Measurements from ENCODE around the gene WARS2. TPM values are rescaled to one million over a fixed set of nuclear protein-coding genes. Genes with fewer than 3 reads are reported as not detected.
"Not testable (repeated sequence)": the region's sequence is repeated elsewhere in the genome, so short reads cannot be mapped to it uniquely, and the experiment has no call there.

The WARS2 gene
- 10 to 100 TPM; 18.3 to 20.2 TPM for total RNA-seq

GRCh38 chr1:119140177-119141019 lies at the start of gene WARS2:
WARS2 (minus strand) TSS chr1:119140653; CDS start chr1:119140644, 9 bp downstream.
- peaks cover 27% of the 10 kb centered on the region for H3K4me1 Mint-ChIP-seq
- no peak within 1 kb of the TSS for H3K4me3 Mint-ChIP-seq
- DNase-seq: peak; percentile 91
- H3K9me3 Mint-ChIP-seq: no peaks in the 10 kb centered on the region
- no peak within 1 kb of the TSS for H3K27ac Mint-ChIP-seq
- peaks cover 32% of the 10 kb centered on the region for H3K36me3 Mint-ChIP-seq
- no peaks in the 10 kb centered on the region for H3K27me3 Mint-ChIP-seq

GRCh38 chr1:119188926-119189325 lies 48.5 kb upstream of the WARS2 start:
- Mint-ChIP-seq H3K4me1 (peaks cover 2% of the 10 kb centered on the region), H3K4me3 (no peak overlapping the region), H3K27me3 (no peaks in the 10 kb centered on the region), H3K36me3 (peaks cover 60% of the 10 kb centered on the region), H3K9me3 (peaks cover 8% of the 10 kb centered on the region), H3K27ac (no peak overlapping the region)
- no peak for DNase-seq

GRCh38 chr1:119187416-119187815 lies 47.0 kb upstream of the WARS2 start:
- H3K9me3 Mint-ChIP-seq: peaks cover 8% of the 10 kb centered on the region
- H3K4me3 Mint-ChIP-seq: no peak overlapping the region
- H3K27me3 Mint-ChIP-seq: no peaks in the 10 kb centered on the region
- DNase-seq: no peak
- H3K4me1 Mint-ChIP-seq: peaks cover 2% of the 10 kb centered on the region
- H3K27ac Mint-ChIP-seq: no peak overlapping the region
- peaks cover 56% of the 10 kb centered on the region for H3K36me3 Mint-ChIP-seq

- no peak for DNase-seq
- no peak overlapping the region for H3K4me3 Mint-ChIP-seq
- H3K36me3 Mint-ChIP-seq: peaks cover 57% of the 10 kb centered on the region
- no peaks in the 10 kb centered on the region for H3K27me3 Mint-ChIP-seq
- no peak overlapping the region for H3K27ac Mint-ChIP-seq
- no peaks in the 10 kb centered on the region for H3K4me1 Mint-ChIP-seq
- peaks cover 8% of the 10 kb centered on the region for H3K9me3 Mint-ChIP-seq
Observed at GRCh38 chr1:119186471-119186870, 46.0 kb upstream of the WARS2 start.

- Mint-ChIP-seq H3K4me1 (no peaks in the 10 kb centered on the region), H3K36me3 (peaks cover 56% of the 10 kb centered on the region), H3K9me3 (peaks cover 8% of the 10 kb centered on the region), H3K27me3 (no peaks in the 10 kb centered on the region), H3K27ac (no peak overlapping the region), H3K4me3 (no peak overlapping the region)
- no peak for DNase-seq
Observed at GRCh38 chr1:119184972-119185371, 44.5 kb upstream of the WARS2 start.

GRCh38 chr1:119181218-119181617 lies 40.8 kb upstream of the WARS2 start:
- no peaks in the 10 kb centered on the region for H3K27me3 Mint-ChIP-seq
- no peaks in the 10 kb centered on the region for H3K4me1 Mint-ChIP-seq
- H3K27ac Mint-ChIP-seq: no peak overlapping the region
- peaks cover 55% of the 10 kb centered on the region for H3K36me3 Mint-ChIP-seq
- DNase-seq: no peak
- peaks cover 15% of the 10 kb centered on the region for H3K9me3 Mint-ChIP-seq
- H3K4me3 Mint-ChIP-seq: no peak overlapping the region

GRCh38 chr1:119179051-119179450 lies 38.6 kb upstream of the WARS2 start:
- H3K4me1 Mint-ChIP-seq: no peaks in the 10 kb centered on the region
- no peaks in the 10 kb centered on the region for H3K27me3 Mint-ChIP-seq
- H3K9me3 Mint-ChIP-seq: peaks cover 20% of the 10 kb centered on the region
- H3K36me3 Mint-ChIP-seq: peaks cover 71% of the 10 kb centered on the region
- H3K4me3 Mint-ChIP-seq: no peak overlapping the region
- no peak for DNase-seq
- no peak overlapping the region for H3K27ac Mint-ChIP-seq

GRCh38 chr1:119172927-119173326 lies 32.5 kb upstream of the WARS2 start:
- Mint-ChIP-seq H3K9me3 (peaks cover 20% of the 10 kb centered on the region), H3K36me3 (peaks cover 88% of the 10 kb centered on the region)
- H3K4me3 Mint-ChIP-seq, H3K27ac Mint-ChIP-seq, H3K4me1 Mint-ChIP-seq, H3K27me3 Mint-ChIP-seq, DNase-seq: not testable (repeated sequence)

GRCh38 chr1:119171381-119172010 lies 31.0 kb upstream of the WARS2 start:
- DNase-seq, H3K27ac Mint-ChIP-seq, H3K4me1 Mint-ChIP-seq, H3K4me3 Mint-ChIP-seq, H3K27me3 Mint-ChIP-seq: not testable (repeated sequence)
- Mint-ChIP-seq H3K36me3 (peaks cover 86% of the 10 kb centered on the region), H3K9me3 (peaks cover 12% of the 10 kb centered on the region)

GRCh38 chr1:119163396-119163795 lies 22.9 kb upstream of the WARS2 start:
- no peaks in the 10 kb centered on the region for H3K27me3 Mint-ChIP-seq
- H3K9me3 Mint-ChIP-seq: peaks cover 1% of the 10 kb centered on the region
- no peaks in the 10 kb centered on the region for H3K4me1 Mint-ChIP-seq
- no peak overlapping the region for H3K27ac Mint-ChIP-seq
- no peak for DNase-seq
- peaks cover 54% of the 10 kb centered on the region for H3K36me3 Mint-ChIP-seq
- no peak overlapping the region for H3K4me3 Mint-ChIP-seq

- no peak overlapping the region for H3K4me3 Mint-ChIP-seq
- no peaks in the 10 kb centered on the region for H3K27me3 Mint-ChIP-seq
- no peaks in the 10 kb centered on the region for H3K4me1 Mint-ChIP-seq
- peaks cover 54% of the 10 kb centered on the region for H3K36me3 Mint-ChIP-seq
- no peak for DNase-seq
- H3K27ac Mint-ChIP-seq: no peak overlapping the region
- H3K9me3 Mint-ChIP-seq: no peaks in the 10 kb centered on the region
Observed at GRCh38 chr1:119160866-119161265, 20.4 kb upstream of the WARS2 start.

- no peaks in the 10 kb centered on the region for H3K9me3 Mint-ChIP-seq
- no peaks in the 10 kb centered on the region for H3K4me1 Mint-ChIP-seq
- DNase-seq: no peak
- no peak overlapping the region for H3K4me3 Mint-ChIP-seq
- no peak overlapping the region for H3K27ac Mint-ChIP-seq
- H3K27me3 Mint-ChIP-seq: no peaks in the 10 kb centered on the region
- H3K36me3 Mint-ChIP-seq: peaks cover 56% of the 10 kb centered on the region
Observed at GRCh38 chr1:119160409-119160808, 20.0 kb upstream of the WARS2 start.

- Mint-ChIP-seq H3K4me3 (no peak overlapping the region), H3K27ac (no peak overlapping the region), H3K27me3 (no peaks in the 10 kb centered on the region), H3K4me1 (no peaks in the 10 kb centered on the region), H3K9me3 (peaks cover 2% of the 10 kb centered on the region), H3K36me3 (peaks cover 57% of the 10 kb centered on the region)
- DNase-seq: no peak
Observed at GRCh38 chr1:119159966-119160365, 19.5 kb upstream of the WARS2 start.

- H3K36me3 Mint-ChIP-seq: peaks cover 58% of the 10 kb centered on the region
- H3K4me1 Mint-ChIP-seq: no peaks in the 10 kb centered on the region
- H3K27me3 Mint-ChIP-seq: no peaks in the 10 kb centered on the region
- H3K4me3 Mint-ChIP-seq: no peak overlapping the region
- no peak overlapping the region for H3K27ac Mint-ChIP-seq
- DNase-seq: no peak
- peaks cover 3% of the 10 kb centered on the region for H3K9me3 Mint-ChIP-seq
Observed at GRCh38 chr1:119159111-119159510, 18.7 kb upstream of the WARS2 start.

- H3K9me3 Mint-ChIP-seq, H3K27ac Mint-ChIP-seq, H3K27me3 Mint-ChIP-seq, DNase-seq, H3K4me3 Mint-ChIP-seq, H3K4me1 Mint-ChIP-seq: not testable (repeated sequence)
- H3K36me3 Mint-ChIP-seq: peaks cover 68% of the 10 kb centered on the region
Observed at GRCh38 chr1:119156761-119157160, 16.3 kb upstream of the WARS2 start.

- H3K9me3 Mint-ChIP-seq, H3K4me3 Mint-ChIP-seq, H3K4me1 Mint-ChIP-seq, H3K27ac Mint-ChIP-seq, H3K27me3 Mint-ChIP-seq, DNase-seq: not testable (repeated sequence)
- H3K36me3 Mint-ChIP-seq: peaks cover 70% of the 10 kb centered on the region
Observed at GRCh38 chr1:119155069-119155468, 14.6 kb upstream of the WARS2 start.

Data from activated naive CD8-positive, alpha-beta T cell treated with anti-CD3 and anti-CD28 coated beads for 36 hours (primary cell).